GM12872 (cell line): ENCODE measurements around the gene RPN2.

ENCODE experiments used
- CTCF ChIP-seq: IDR thresholded peaks from 3 replicates; pipeline ENCODE4 v1.5.1; 2011; ENCODE audit warnings: low read depth, mild to moderate bottlenecking, low read length, moderate library complexity; ENCODE audit not compliant: insufficient read depth

The RPN2 gene

GRCh38 chr20:37263686-37264085, 84.6 kb downstream of the RPN2 start:
- TF ChIP-seq CTCF = no peak

GRCh38 chr20:37265152-37265551, 86.0 kb downstream of the RPN2 start:
- no peak for TF ChIP-seq CTCF

- TF ChIP-seq CTCF = no peak
These were observed 88.0 kb downstream of the RPN2 start for GRCh38 chr20:37266940-37267666.

GRCh38 chr20:37267667-37268313, 88.7 kb downstream of the RPN2 start:
- TF ChIP-seq CTCF = no peak

GRCh38 chr20:37270576-37271420, 91.7 kb downstream of the RPN2 start:
- TF ChIP-seq CTCF = no peak

- TF ChIP-seq CTCF = no peak
These were observed 92.3 kb downstream of the RPN2 start for GRCh38 chr20:37271421-37271768.

- no peak for TF ChIP-seq CTCF
These were observed 94.9 kb downstream of the RPN2 start for GRCh38 chr20:37273988-37274387.
